A673 (cell line): ENCODE data around the gene BPIFB2. TPM values are rescaled to one million over a fixed set of nuclear protein-coding genes. Genes with fewer than 3 reads are reported as not detected.
"Not testable (repeated sequence)": the region's sequence is repeated elsewhere in the genome, so short reads cannot be mapped to it uniquely, and the experiment has no call there.

Experiments
- BruUV-seq: library from RNA; stranded (reverse); fragments of 400-500 nt; replicated peaks from 2 replicates; lab custom pipeline; 2021; lab: Mats Ljungman, UMichigan
- CTCF ChIA-PET: fragments of 300-600 bp; sonication (Branson Sonifier 250); formaldehyde crosslinking; loops from one replicate; lab custom pipeline; 2022; ENCODE audit warnings: antibody characterized with exemption; lab: Charles Lee
- POLR2A ChIA-PET: fragments of 300-600 bp; sonication (Branson Sonifier 250); formaldehyde crosslinking; loops from one replicate; lab custom pipeline; 2022; ENCODE audit warnings: antibody characterized with exemption; ENCODE audit not compliant: low non-redundant PET; lab: Charles Lee
- DNase-seq: peaks from one replicate; pipeline ENCODE4 v3.0.0-alpha.2; 2015; ENCODE audit warnings: low spot score
- H3K27ac ChIP-seq: fragments of 200-600 bp; sonication (generic); 2 replicates; pipeline ENCODE4 v1.5.1; 2016; ENCODE audit warnings: mixed run types, low read depth, mild to moderate bottlenecking, mixed read lengths, antibody characterized with exemption, low read length; ENCODE audit not compliant: poor library complexity, severe bottlenecking
- H3K27me3 ChIP-seq: fragments of 200-600 bp; sonication (generic); replicated peaks from 2 replicates; pipeline ENCODE4 v1.6.1; 2017; ENCODE audit warnings: mixed run types, low read depth, mild to moderate bottlenecking, mixed read lengths, antibody characterized with exemption, low read length; ENCODE audit not compliant: insufficient read depth, poor library complexity
- H3K36me3 ChIP-seq: fragments of 200-600 bp; sonication (generic); 2 replicates; pipeline ENCODE4 v1.6.1; 2016; ENCODE audit warnings: mixed run types, mild to moderate bottlenecking, mixed read lengths, antibody characterized with exemption, low read length; ENCODE audit not compliant: insufficient read depth, poor library complexity, severe bottlenecking
- H3K4me1 ChIP-seq: fragments of 200-600 bp; sonication (generic); 2 replicates; pipeline ENCODE4 v1.6.1; 2017; ENCODE audit warnings: mixed run types, mild to moderate bottlenecking, mixed read lengths, antibody characterized with exemption, low read length; ENCODE audit not compliant: insufficient read depth, poor library complexity, severe bottlenecking
- H3K4me3 ChIP-seq: fragments of 200-600 bp; sonication (generic); 2 replicates; pipeline ENCODE4 v1.5.1; 2016; ENCODE audit warnings: low read depth, mixed run types, mild to moderate bottlenecking, mixed read lengths, low read length; ENCODE audit not compliant: poor library complexity, severe bottlenecking
- H3K9me3 ChIP-seq: fragments of 200-600 bp; sonication (generic); 2 replicates; pipeline ENCODE4 v1.6.1; 2016; ENCODE audit warnings: mixed run types, low read depth, mild to moderate bottlenecking, mixed read lengths, antibody characterized with exemption, low read length; ENCODE audit not compliant: poor library complexity, severe bottlenecking
- EZH2 ChIP-seq: fragments of 200-600 bp; sonication (generic); IDR thresholded peaks from 2 replicates; pipeline ENCODE4 v1.6.1; 2017; ENCODE audit warnings: borderline replicate concordance, low read depth, mild to moderate bottlenecking, mixed read lengths, antibody characterized with exemption, low read length; ENCODE audit not compliant: poor library complexity, severe bottlenecking
- intact Hi-C: fragments of 100-400 bp; cut with micrococcal nuclease; formaldehyde crosslinking; loops from one replicate; pipeline ENCODE4 v1.10.0; 2022; ENCODE audit not compliant: unreplicated experiment
- total RNA-seq: library from RNA; stranded (reverse); gene quantifications from 2 replicates; pipeline ENCODE4 v1.2.3, GENCODE V29; 2021
- TF ChIP-seq, protein P1 (sequence below): fragments of 300-800, 200-600 bp; sonication (generic); conservative IDR thresholded peaks from 2 replicates; pipeline ENCODE4 v1.5.1; 2017; ENCODE audit warnings: low read depth, mild to moderate bottlenecking, antibody characterized with exemption, low read length, moderate library complexity, mixed read lengths

The BPIFB2 gene
- total RNA-seq, 1 experiment from 2014 or later = not detected

DNA sequence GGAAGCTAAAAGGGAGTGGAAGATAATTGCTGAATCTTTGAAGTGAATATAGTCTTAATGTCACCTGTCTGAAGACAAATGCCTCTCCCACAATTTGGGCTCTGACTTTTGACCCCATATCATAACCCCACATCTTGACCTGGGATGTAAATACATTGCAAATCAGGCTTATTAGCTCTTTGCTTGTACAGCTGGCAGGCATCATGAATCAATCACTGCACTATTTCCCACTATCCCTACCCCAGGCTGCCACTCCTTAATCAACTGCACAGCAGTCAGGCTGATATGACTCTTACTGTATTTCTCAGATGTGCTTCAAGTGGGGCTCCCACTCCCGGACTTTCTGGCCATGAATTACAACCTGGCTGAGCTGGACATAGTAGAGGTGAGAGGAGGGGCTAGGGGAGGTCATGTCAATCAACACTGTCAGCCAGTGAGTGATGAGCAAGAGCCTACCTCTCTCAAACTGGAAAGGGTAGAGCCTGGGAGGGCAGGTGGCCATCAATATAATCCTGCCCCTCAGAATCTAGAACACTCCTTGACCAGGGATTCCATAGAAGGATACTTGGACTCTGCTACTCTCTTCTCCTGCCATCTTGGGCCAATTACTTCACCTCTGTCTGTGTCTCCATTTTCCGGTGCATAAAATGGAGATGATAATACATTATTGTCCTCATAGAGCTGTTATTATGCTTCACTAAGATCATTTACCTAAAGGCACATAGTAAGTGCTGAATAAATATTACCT lies 35.7 kb downstream of the BPIFB2 start:
- no peak for TF ChIP-seq EZH2
- TF ChIP-seq, protein P1, sequence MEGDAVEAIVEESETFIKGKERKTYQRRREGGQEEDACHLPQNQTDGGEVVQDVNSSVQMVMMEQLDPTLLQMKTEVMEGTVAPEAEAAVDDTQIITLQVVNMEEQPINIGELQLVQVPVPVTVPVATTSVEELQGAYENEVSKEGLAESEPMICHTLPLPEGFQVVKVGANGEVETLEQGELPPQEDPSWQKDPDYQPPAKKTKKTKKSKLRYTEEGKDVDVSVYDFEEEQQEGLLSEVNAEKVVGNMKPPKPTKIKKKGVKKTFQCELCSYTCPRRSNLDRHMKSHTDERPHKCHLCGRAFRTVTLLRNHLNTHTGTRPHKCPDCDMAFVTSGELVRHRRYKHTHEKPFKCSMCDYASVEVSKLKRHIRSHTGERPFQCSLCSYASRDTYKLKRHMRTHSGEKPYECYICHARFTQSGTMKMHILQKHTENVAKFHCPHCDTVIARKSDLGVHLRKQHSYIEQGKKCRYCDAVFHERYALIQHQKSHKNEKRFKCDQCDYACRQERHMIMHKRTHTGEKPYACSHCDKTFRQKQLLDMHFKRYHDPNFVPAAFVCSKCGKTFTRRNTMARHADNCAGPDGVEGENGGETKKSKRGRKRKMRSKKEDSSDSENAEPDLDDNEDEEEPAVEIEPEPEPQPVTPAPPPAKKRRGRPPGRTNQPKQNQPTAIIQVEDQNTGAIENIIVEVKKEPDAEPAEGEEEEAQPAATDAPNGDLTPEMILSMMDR = no peak
- POLR2A ChIA-PET = no interaction called here
- CTCF ChIA-PET = interaction anchor here (0.5 kb wide), 1 partner anchor 1070 kb away, joined by 3 read pairs; no protein-coding TSS in a partner anchor

DNA sequence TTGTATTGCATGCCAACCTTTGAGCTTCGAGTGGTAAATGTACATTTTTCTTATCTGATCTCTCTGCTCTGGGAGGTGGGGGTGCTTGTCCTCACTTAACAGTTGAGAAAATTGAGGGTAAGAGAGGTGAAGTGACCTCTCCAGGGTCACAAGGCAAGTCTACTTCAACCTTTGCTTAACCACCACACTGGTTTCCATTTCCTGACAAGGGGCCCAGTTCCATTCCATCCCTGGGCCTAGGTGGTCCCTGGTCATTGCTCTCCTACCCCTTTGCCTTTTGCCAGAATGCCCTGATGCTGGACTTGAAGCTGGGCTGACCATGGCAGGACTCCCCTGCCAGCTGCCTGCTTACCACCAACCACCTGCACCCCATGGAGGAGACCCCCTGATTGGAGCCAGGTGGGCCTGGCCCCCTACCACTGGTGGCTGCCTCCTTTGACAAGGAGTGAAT lies 36.3 kb downstream of the BPIFB2 start:
- Histone ChIP-seq H3K27ac (no peak overlapping the region), H3K27me3 (no peaks in the 10 kb centered on the region), H3K36me3 (no peaks in the 10 kb centered on the region), H3K4me1 (no peaks in the 10 kb centered on the region), H3K9me3 (peaks cover 4% of the 10 kb centered on the region), H3K4me3 (no peak overlapping the region)
- intact Hi-C loops = no loop called here
- ChIA-PET POLR2A (no interaction called here), CTCF (interaction anchor here (0.5 kb wide), 1 partner anchor 1069 kb away, joined by 3 read pairs; no protein-coding TSS in a partner anchor)
- no peak for TF ChIP-seq EZH2
- TF ChIP-seq, protein P1 = no peak
- BruUV-seq = no TSS peak
- DNase-seq = no peak

More for the DNA sequence above, 35.7 kb downstream of the BPIFB2 start:
- DNase-seq = no peak
- intact Hi-C loops = no loop called here
- no peaks in the 10 kb centered on the region for H3K27me3 ChIP-seq
- H3K4me3 ChIP-seq = no peak overlapping the region
- peaks cover 4% of the 10 kb centered on the region for H3K9me3 ChIP-seq
- H3K27ac ChIP-seq = no peak overlapping the region
- no peaks in the 10 kb centered on the region for H3K4me1 ChIP-seq
- no TSS peak for BruUV-seq
- no peaks in the 10 kb centered on the region for H3K36me3 ChIP-seq

DNA sequence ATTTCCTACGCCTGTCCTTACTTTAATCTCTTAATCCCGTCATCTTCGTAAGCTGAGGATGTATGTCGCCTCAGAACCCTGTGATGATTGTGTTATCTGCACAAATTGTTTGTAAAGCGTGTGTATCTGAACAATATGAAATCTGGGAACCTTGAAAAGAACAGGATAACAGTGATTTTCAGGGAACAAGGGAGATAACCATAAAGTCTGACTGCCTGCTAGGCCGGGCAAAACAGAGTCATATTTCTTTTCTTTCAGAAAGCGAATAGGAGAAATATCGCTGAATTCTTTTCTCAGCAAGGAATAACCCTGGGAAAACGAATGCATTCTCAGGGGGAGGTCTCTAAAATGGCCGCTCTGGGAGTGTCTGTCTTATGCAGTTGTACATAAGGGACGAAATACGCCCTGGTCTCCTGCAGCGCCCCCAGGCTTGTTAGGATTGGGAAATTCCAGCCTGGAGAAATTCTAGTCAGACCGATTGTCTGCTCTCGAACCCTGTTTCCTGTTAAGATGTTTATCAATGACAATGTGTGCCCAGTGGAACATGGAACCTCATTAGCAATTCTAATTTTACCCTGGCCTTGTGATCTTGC lies 37.7 kb downstream of the BPIFB2 start:
- H3K4me3 ChIP-seq, POLR2A ChIA-PET, CTCF ChIA-PET, H3K27me3 ChIP-seq, H3K27ac ChIP-seq, intact Hi-C loops, H3K36me3 ChIP-seq, DNase-seq, H3K9me3 ChIP-seq, BruUV-seq, H3K4me1 ChIP-seq: not testable (repeated sequence)
